ENCODE data around the gene PBX1.

DNA sequence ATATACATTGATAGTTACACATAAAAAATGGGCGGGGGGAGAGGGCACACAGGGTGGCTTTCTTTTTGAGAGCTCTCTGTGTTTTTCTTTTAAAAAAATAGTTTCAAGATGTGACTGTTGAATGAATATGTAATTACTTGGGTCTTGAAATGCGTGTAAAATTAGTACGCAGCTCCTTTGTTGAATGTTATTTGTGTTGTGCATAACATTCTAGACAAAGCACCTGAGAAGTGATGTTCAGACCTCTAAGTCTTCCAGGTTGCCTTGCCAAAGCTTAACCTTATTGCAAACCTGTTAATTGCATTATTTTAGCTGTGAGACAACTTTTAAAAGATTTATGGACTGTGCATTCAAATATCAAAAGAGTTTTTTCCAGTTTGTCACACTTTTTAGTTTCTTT, 5.4 kb downstream of the PBX1 start:
- TF ChIP-seq POLR2A (IDR thresholded peaks at IDR 0.05): no peak
- TF ChIP-seq, protein P1, sequence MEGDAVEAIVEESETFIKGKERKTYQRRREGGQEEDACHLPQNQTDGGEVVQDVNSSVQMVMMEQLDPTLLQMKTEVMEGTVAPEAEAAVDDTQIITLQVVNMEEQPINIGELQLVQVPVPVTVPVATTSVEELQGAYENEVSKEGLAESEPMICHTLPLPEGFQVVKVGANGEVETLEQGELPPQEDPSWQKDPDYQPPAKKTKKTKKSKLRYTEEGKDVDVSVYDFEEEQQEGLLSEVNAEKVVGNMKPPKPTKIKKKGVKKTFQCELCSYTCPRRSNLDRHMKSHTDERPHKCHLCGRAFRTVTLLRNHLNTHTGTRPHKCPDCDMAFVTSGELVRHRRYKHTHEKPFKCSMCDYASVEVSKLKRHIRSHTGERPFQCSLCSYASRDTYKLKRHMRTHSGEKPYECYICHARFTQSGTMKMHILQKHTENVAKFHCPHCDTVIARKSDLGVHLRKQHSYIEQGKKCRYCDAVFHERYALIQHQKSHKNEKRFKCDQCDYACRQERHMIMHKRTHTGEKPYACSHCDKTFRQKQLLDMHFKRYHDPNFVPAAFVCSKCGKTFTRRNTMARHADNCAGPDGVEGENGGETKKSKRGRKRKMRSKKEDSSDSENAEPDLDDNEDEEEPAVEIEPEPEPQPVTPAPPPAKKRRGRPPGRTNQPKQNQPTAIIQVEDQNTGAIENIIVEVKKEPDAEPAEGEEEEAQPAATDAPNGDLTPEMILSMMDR (IDR thresholded peaks at IDR 0.05): no peak
- no peak for TF ChIP-seq POLR2AphosphoS5 (IDR thresholded peaks at IDR 0.05)
